Measurements from ENCODE around the gene ZNF37A. TPM values are rescaled to one million over a fixed set of nuclear protein-coding genes. Genes with fewer than 3 reads are reported as not detected.

Gene ZNF37A
- total RNA-seq, 4 donors from 2014 or later: 11.8 to 37.0 (median 24.1) TPM

GRCh38 chr10:38102880-38103279 lies 8.7 kb downstream of the ZNF37A start:
- Histone ChIP-seq H3K27ac (no peak overlapping the region), H3K27me3 (no peaks in the 10 kb centered on the region), H3K36me3 (no peaks in the 10 kb centered on the region), H3K9me3 (peaks cover 6 to 81% of the 10 kb centered on the region in 2 donors), H3K4me3 (no peak overlapping the region), H3K4me1 (no peaks in the 10 kb centered on the region)
- TF ChIP-seq POLR2A (IDR thresholded peaks at IDR 0.05): no peak
- TF ChIP-seq, protein P1, sequence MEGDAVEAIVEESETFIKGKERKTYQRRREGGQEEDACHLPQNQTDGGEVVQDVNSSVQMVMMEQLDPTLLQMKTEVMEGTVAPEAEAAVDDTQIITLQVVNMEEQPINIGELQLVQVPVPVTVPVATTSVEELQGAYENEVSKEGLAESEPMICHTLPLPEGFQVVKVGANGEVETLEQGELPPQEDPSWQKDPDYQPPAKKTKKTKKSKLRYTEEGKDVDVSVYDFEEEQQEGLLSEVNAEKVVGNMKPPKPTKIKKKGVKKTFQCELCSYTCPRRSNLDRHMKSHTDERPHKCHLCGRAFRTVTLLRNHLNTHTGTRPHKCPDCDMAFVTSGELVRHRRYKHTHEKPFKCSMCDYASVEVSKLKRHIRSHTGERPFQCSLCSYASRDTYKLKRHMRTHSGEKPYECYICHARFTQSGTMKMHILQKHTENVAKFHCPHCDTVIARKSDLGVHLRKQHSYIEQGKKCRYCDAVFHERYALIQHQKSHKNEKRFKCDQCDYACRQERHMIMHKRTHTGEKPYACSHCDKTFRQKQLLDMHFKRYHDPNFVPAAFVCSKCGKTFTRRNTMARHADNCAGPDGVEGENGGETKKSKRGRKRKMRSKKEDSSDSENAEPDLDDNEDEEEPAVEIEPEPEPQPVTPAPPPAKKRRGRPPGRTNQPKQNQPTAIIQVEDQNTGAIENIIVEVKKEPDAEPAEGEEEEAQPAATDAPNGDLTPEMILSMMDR (IDR thresholded peaks at IDR 0.05): no peak
- no peak for DNase-seq
- intact Hi-C loops (cut with DNase I; ENCODE audit: low total_unique reads): no loop called here

DNA sequence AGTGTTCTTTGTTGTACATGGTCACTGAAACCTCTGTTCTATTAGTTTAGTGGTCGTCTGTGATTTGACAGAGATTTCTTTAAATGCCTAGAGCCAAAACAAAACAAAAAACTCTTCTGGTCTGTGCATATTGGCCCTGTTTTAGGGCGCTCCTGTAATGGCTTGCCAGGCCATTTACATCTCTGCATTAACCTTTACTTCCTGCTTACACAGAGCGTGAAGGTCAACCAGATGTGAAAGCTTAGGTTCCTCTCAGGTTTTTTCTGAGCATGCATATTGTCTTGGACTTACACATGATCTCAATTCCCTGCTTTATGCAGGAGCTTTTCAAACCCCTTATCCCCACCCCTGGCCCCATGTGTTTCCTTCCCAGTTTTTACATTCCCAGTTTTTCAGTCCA lies 9.6 kb downstream of the ZNF37A start:
- Histone ChIP-seq H3K27me3 (no peaks in the 10 kb centered on the region), H3K27ac (no peak overlapping the region), H3K9me3 (peaks cover 6 to 86% of the 10 kb centered on the region in 2 donors), H3K36me3 (no peaks in the 10 kb centered on the region), H3K4me3 (no peak overlapping the region), H3K4me1 (no peaks in the 10 kb centered on the region)
- intact Hi-C loops (cut with DNase I; ENCODE audit: low total_unique reads): no loop called here
- no peak for TF ChIP-seq POLR2A (IDR thresholded peaks at IDR 0.05)
- TF ChIP-seq, protein P1 (IDR thresholded peaks at IDR 0.05): no peak
- no peak for DNase-seq

GRCh38 chr10:38112159-38112558 lies 18.0 kb downstream of the ZNF37A start:
- DNase-seq: no peak
- Histone ChIP-seq H3K4me3 (no peak overlapping the region), H3K9me3 (peaks cover 4 to 92% of the 10 kb centered on the region in 2 donors), H3K27me3 (no peaks in the 10 kb centered on the region), H3K27ac (no peak overlapping the region), H3K4me1 (no peaks in the 10 kb centered on the region), H3K36me3 (no peaks in the 10 kb centered on the region)
- TF ChIP-seq, protein P1 (IDR thresholded peaks at IDR 0.05): no peak
- TF ChIP-seq POLR2A (IDR thresholded peaks at IDR 0.05): no peak
- intact Hi-C loops (cut with DNase I; ENCODE audit: low total_unique reads): no loop called here

DNA sequence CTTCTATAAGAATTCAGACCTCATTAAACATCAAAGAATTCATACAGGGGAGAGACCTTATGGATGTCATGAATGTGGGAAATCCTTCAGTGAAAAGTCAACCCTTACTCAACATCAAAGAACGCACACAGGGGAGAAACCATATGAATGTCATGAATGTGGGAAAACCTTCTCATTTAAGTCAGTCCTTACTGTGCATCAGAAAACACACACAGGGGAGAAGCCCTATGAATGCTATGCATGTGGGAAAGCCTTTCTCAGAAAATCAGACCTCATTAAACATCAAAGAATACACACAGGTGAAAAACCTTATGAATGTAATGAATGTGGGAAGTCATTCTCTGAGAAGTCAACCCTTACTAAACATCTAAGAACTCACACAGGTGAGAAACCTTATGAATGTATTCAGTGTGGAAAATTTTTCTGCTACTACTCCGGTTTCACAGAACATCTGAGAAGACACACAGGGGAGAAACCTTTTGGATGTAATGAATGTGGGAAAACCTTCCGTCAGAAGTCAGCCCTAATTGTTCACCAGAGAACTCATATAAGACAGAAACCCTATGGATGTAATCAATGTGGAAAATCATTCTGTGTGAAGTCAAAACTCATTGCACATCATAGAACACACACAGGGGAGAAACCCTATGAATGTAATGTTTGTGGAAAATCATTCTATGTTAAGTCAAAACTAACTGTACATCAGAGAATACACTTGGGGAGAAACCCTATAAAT lies 24.1 kb downstream of the ZNF37A start:
- H3K36me3 ChIP-seq: no peaks in the 10 kb centered on the region

DNA sequence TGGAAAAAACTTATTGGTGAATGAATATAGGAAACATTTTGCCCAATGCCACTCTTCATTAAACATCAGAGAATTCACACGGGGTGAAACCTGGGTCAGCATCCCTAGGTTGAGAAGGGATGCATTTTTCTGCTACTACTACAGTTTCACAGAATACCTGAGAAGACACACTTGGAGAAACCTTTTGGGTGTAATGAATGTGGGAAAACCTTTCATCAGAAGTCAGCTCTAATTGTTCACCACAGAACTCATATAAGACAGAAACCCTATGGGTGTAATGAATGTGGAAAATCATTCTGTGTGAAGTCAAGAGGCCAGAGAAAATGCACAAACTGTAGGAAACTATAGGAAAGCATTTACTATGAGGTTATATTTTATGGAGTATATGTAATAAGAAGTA lies 24.9 kb downstream of the ZNF37A start:
- H3K9me3 ChIP-seq: peaks cover 9 to 99% of the 10 kb centered on the region in 2 donors
- no peaks in the 10 kb centered on the region for H3K4me1 ChIP-seq
- H3K27me3 ChIP-seq: no peaks in the 10 kb centered on the region
- intact Hi-C loops (cut with DNase I; ENCODE audit: low total_unique reads): no loop called here
- no peak overlapping the region for H3K27ac ChIP-seq
- no peaks in the 10 kb centered on the region for H3K36me3 ChIP-seq
- H3K4me3 ChIP-seq: no peak overlapping the region
- TF ChIP-seq, protein P1 (IDR thresholded peaks at IDR 0.05): no peak
- TF ChIP-seq POLR2A (IDR thresholded peaks at IDR 0.05): no peak
- no peak for DNase-seq

More for the DNA sequence above, 24.1 kb downstream of the ZNF37A start:
- Histone ChIP-seq H3K9me3 (peaks cover 11 to 99% of the 10 kb centered on the region in 2 donors), H3K27ac (no peak overlapping the region), H3K27me3 (no peaks in the 10 kb centered on the region), H3K4me3 (no peak overlapping the region), H3K4me1 (no peaks in the 10 kb centered on the region)
- TF ChIP-seq, protein P1 (IDR thresholded peaks at IDR 0.05): no peak
- intact Hi-C loops (cut with DNase I; ENCODE audit: low total_unique reads): no loop called here
- no peak for DNase-seq

All from uterus (tissue), 4 donors.